HFF-Myc (cell line): ENCODE data around the gene BRIX1.
"Not testable (repeated sequence)": the region's sequence is repeated elsewhere in the genome, so short reads cannot be mapped to it uniquely, and the experiment has no call there.

Experiments used
- DNase-seq: peaks from one replicate; pipeline ENCODE4 v3.0.0-alpha.2; 2011; ENCODE audit warnings: low read depth; ENCODE audit errors: extremely low read depth
- H3K4me3 ChIP-seq: replicated peaks from 2 replicates; pipeline ENCODE4 v1.5.1; 2011; ENCODE audit warnings: low read depth, mild to moderate bottlenecking, control low read depth, low read length
- CTCF ChIP-seq: IDR thresholded peaks from 2 replicates; pipeline ENCODE4 v1.5.1; 2012; ENCODE audit warnings: mild to moderate bottlenecking, low read depth, low read length, control low read depth; ENCODE audit errors: missing control alignments

BRIX1 gene

GRCh38 chr5:34944460-34945047, 29.0 kb downstream of the BRIX1 start:
- no peak for DNase-seq
- no peak for TF ChIP-seq CTCF
- H3K4me3 ChIP-seq: no peak overlapping the region

- no peak for DNase-seq
- no peak for TF ChIP-seq CTCF
- no peak overlapping the region for H3K4me3 ChIP-seq
Observed at GRCh38 chr5:34957321-34957720, 41.8 kb downstream of the BRIX1 start.

GRCh38 chr5:34957857-34958690, 42.6 kb downstream of the BRIX1 start:
- H3K4me3 ChIP-seq: no peak overlapping the region
- DNase-seq: no peak
- TF ChIP-seq CTCF: peak; percentile 55

- H3K4me3 ChIP-seq: no peak overlapping the region
- peak; percentile 35 for DNase-seq
- TF ChIP-seq CTCF: no peak
Observed at GRCh38 chr5:34959323-34959722, 43.8 kb downstream of the BRIX1 start.

GRCh38 chr5:34967540-34967939, 52.0 kb downstream of the BRIX1 start:
- no peak for DNase-seq
- H3K4me3 ChIP-seq: no peak overlapping the region
- no peak for TF ChIP-seq CTCF

- H3K4me3 ChIP-seq: no peak overlapping the region
- no peak for DNase-seq
- TF ChIP-seq CTCF: no peak
Observed at GRCh38 chr5:34968258-34968657, 52.7 kb downstream of the BRIX1 start.

- H3K4me3 ChIP-seq: no peak overlapping the region
- TF ChIP-seq CTCF: no peak
- DNase-seq: no peak
Observed at GRCh38 chr5:34970552-34970951, 55.0 kb downstream of the BRIX1 start.

GRCh38 chr5:34971655-34972054, 56.1 kb downstream of the BRIX1 start:
- not testable (repeated sequence) for H3K4me3 ChIP-seq, DNase-seq
